Fibroblast of lung (primary cell): Measurements from ENCODE around the gene SERGEF. TPM values are rescaled to one million over a fixed set of nuclear protein-coding genes. Genes with fewer than 3 reads are reported as not detected.

Experiments used
- DNase-seq, 2 donors: peaks; one replicate each; pipeline versions ENCODE4 v3.0.0 to v3.0.0-alpha.2; 2010; ENCODE audit warnings: low read depth in 2 of 2
- H2AFZ ChIP-seq: 2 replicates; pipeline ENCODE4 v1.5.1; 2012; ENCODE audit warnings: low read length, control low read depth, inconsistent platforms
- H3K27ac ChIP-seq: 2 replicates; pipeline ENCODE4 v1.5.1; 2011; ENCODE audit warnings: low read length, control low read depth; ENCODE audit not compliant: insufficient read depth
- H3K27me3 ChIP-seq: 2 replicates; pipeline ENCODE4 v1.5.1; 2011; ENCODE audit warnings: mild to moderate bottlenecking, low read length; ENCODE audit not compliant: control insufficient read depth, insufficient read depth
- H3K36me3 ChIP-seq: 2 replicates; pipeline ENCODE4 v1.5.1; 2011; ENCODE audit warnings: low read length; ENCODE audit not compliant: control insufficient read depth, insufficient read depth
- H3K4me1 ChIP-seq: 2 replicates; pipeline ENCODE4 v1.5.1; 2011; ENCODE audit warnings: low read length; ENCODE audit not compliant: control insufficient read depth, insufficient read depth; ENCODE audit errors: extremely low read depth
- H3K4me2 ChIP-seq: 2 replicates; pipeline ENCODE4 v1.5.1; 2011; ENCODE audit warnings: low read length, control low read depth; ENCODE audit not compliant: insufficient read depth; ENCODE audit errors: extremely low read depth
- H3K4me3 ChIP-seq, 4 experiments: fragments of 200-600 bp in 1 of 4; sonication (generic) in 1 of 4; replicated peaks in 1 of 4; 2 replicates each; pipeline ENCODE4 v1.5.1; 2011 to 2016; ENCODE audit warnings: low read length in 4 of 4, low read depth in 3 of 4, mild to moderate bottlenecking in 3 of 4, control low read depth in 2 of 4, inconsistent platforms in 1 of 4, mixed read lengths in 1 of 4; ENCODE audit not compliant: insufficient read depth in 1 of 4; ENCODE audit errors: control extremely low read depth in 1 of 4
- H3K79me2 ChIP-seq: 2 replicates; pipeline ENCODE4 v1.5.1; 2012; ENCODE audit warnings: mild to moderate bottlenecking, low read length, inconsistent platforms; ENCODE audit not compliant: control insufficient read depth, insufficient read depth
- H3K9ac ChIP-seq: 2 replicates; pipeline ENCODE4 v1.5.1; 2011; ENCODE audit warnings: mild to moderate bottlenecking, low read length, control low read depth; ENCODE audit not compliant: insufficient read depth
- H3K9me3 ChIP-seq: 2 replicates; pipeline ENCODE4 v1.5.1; 2012; ENCODE audit warnings: low read depth, low read length; ENCODE audit not compliant: control insufficient read depth, insufficient read depth
- H4K20me1 ChIP-seq: 2 replicates; pipeline ENCODE4 v1.5.1; 2011; ENCODE audit warnings: low read length; ENCODE audit not compliant: control insufficient read depth, insufficient read depth; ENCODE audit errors: extremely low read depth
- EZH2 ChIP-seq: IDR thresholded peaks from 2 replicates; pipeline ENCODE4 v1.5.1; 2012; ENCODE audit warnings: low read length, control low read depth, mild to moderate bottlenecking; ENCODE audit errors: missing control alignments
- polyA plus RNA-seq, 2 donors: library from polyadenylated mRNA; depleted of rRNA in 1 of 2; stranded (reverse) in 1 of 2; unstranded in 1 of 2; fragments of >200 nt; gene quantifications; 2 replicates each; pipeline ENCODE4 v1.2.1, GENCODE V29; 2011 to 2012; ENCODE audit warnings: missing spikeins in 1 of 2
- total RNA-seq: library from RNA; depleted of rRNA; stranded (reverse); fragments of >200 nt; gene quantifications from 2 replicates; pipeline ENCODE4 v1.2.1, GENCODE V29; 2014
- TF ChIP-seq, protein P1 (sequence below), 2 donors: IDR thresholded peaks in 1 of 2; conservative IDR thresholded peaks in 1 of 2; 1 replicate in 1 of 2; 2 replicates in 1 of 2; pipeline ENCODE4 v1.5.1; 2011 to 2012; ENCODE audit warnings: low read length in 2 of 2, control low read depth in 1 of 2, inconsistent platforms in 1 of 2, low read depth in 1 of 2, mild to moderate bottlenecking in 1 of 2

The SERGEF gene
- total and polyA plus RNA-seq, 2 donors (not counting 1 experiment from before 2014, with no cell fraction given) = 14.5 to 38.5 TPM

DNA sequence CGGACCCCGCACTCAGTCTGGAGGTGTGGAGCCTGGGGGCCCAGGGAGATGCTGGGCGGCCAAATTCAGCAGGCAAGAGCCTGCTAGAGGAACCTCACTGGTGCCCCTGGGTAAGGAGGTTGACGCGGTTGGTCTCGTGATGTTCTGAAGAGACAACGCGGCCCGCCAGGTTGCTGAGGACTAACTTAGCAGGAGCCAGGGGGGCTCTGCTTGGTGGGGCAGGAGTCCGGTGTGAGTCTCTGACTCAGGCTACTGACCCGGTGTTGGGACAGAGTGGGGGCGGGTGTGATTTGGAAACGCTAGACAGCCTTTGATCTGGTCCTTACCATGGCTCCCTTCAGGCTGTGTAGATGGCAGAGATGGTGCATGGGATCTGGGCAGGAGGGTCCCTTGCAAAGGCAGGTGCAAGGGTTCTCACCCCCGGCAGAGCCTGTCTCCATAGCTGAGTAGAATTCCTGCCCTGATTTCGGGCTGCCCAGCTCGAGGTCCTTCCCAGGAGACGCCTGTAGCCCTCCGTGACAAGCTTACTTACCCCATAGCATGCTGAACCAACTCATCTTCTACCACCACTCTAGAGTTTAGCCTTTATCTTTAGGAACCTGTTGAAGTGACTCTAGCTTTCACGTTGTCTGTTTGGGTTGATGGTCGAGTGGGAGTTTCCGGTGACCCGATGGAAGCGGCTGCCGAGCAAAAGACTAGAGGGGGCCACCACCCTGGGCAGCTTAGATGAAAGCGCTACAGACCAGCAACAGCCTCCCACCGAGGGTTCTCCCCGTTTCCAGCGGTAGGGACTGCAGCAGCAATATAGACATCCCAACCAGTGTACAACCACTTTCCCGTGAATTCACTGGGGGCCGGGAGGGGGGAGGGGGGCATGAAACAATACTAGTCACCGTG, 239.9 kb downstream of the SERGEF start:
- no peak overlapping the region for H3K4me3 ChIP-seq
- TF ChIP-seq, protein P1, sequence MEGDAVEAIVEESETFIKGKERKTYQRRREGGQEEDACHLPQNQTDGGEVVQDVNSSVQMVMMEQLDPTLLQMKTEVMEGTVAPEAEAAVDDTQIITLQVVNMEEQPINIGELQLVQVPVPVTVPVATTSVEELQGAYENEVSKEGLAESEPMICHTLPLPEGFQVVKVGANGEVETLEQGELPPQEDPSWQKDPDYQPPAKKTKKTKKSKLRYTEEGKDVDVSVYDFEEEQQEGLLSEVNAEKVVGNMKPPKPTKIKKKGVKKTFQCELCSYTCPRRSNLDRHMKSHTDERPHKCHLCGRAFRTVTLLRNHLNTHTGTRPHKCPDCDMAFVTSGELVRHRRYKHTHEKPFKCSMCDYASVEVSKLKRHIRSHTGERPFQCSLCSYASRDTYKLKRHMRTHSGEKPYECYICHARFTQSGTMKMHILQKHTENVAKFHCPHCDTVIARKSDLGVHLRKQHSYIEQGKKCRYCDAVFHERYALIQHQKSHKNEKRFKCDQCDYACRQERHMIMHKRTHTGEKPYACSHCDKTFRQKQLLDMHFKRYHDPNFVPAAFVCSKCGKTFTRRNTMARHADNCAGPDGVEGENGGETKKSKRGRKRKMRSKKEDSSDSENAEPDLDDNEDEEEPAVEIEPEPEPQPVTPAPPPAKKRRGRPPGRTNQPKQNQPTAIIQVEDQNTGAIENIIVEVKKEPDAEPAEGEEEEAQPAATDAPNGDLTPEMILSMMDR (conservative IDR thresholded peaks at IDR 0.05 in 1 of 2, IDR thresholded peaks at IDR 0.05 in 1 of 2; ENCODE audit: low read depth in 1 of 2, low read length in 2 of 2) = no peak
- TF ChIP-seq EZH2 = no peak
- no peaks in the 10 kb centered on the region for H4K20me1 ChIP-seq
- no peaks in the 10 kb centered on the region for H3K27me3 ChIP-seq
- no peaks in the 10 kb centered on the region for H3K36me3 ChIP-seq
- H3K4me1 ChIP-seq = no peaks in the 10 kb centered on the region
- no peaks in the 10 kb centered on the region for H3K9me3 ChIP-seq
- no peak overlapping the region for H2AFZ ChIP-seq
- H3K27ac ChIP-seq = no peak overlapping the region
- H3K9ac ChIP-seq = no peak overlapping the region
- H3K4me2 ChIP-seq = no peak overlapping the region
- no peak for DNase-seq
- H3K79me2 ChIP-seq = no peaks in the 10 kb centered on the region

DNA sequence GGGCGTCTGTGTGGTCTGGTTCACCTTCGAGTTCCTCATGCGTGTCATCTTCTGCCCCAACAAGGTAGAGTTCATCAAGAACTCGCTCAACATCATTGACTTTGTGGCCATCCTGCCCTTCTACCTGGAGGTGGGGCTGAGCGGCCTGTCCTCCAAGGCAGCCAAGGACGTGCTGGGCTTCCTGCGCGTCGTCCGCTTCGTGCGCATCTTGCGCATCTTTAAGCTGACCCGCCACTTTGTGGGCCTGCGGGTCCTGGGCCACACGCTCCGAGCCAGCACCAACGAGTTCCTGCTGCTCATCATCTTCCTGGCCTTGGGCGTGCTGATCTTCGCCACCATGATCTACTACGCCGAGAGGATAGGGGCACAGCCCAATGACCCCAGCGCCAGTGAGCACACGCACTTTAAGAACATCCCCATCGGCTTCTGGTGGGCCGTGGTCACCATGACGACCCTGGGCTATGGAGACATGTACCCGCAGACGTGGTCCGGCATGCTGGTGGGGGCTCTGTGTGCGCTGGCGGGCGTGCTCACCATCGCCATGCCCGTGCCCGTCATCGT, 240.9 kb downstream of the SERGEF start:
- Histone ChIP-seq H3K79me2 (no peaks in the 10 kb centered on the region), H3K9me3 (no peaks in the 10 kb centered on the region), H3K27me3 (no peaks in the 10 kb centered on the region), H2AFZ (no peak overlapping the region), H3K4me2 (no peak overlapping the region), H3K36me3 (no peaks in the 10 kb centered on the region), H3K9ac (no peak overlapping the region), H3K4me1 (no peaks in the 10 kb centered on the region), H3K4me3 (no peak overlapping the region), H4K20me1 (no peaks in the 10 kb centered on the region), H3K27ac (no peak overlapping the region)
- DNase-seq = no peak
- TF ChIP-seq, protein P1 (conservative IDR thresholded peaks at IDR 0.05 in 1 of 2, IDR thresholded peaks at IDR 0.05 in 1 of 2; ENCODE audit: low read depth in 1 of 2, low read length in 2 of 2) = no peak
- TF ChIP-seq EZH2 = no peak

DNA sequence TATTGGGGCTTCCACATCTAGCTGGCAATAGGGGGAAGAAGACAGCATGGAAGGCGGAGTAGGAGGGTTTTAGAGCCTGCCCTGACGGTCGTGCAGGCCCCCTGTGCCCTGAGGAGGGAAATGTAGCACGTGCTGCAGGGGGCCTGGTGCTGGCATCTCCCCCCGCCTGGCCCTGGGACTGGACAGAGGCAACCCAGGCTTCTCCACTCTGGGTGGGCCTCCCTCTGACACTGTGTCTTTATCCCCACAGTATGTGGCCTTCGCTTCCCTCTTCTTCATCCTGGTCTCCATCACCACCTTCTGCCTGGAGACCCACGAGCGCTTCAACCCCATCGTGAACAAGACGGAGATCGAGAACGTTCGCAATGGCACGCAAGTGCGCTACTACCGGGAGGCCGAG, 241.4 kb downstream of the SERGEF start:
- H3K27ac ChIP-seq = no peak overlapping the region
- no peaks in the 10 kb centered on the region for H3K27me3 ChIP-seq
- H4K20me1 ChIP-seq = no peaks in the 10 kb centered on the region
- no peak for DNase-seq
- no peaks in the 10 kb centered on the region for H3K79me2 ChIP-seq
- TF ChIP-seq, protein P1 (conservative IDR thresholded peaks at IDR 0.05 in 1 of 2, IDR thresholded peaks at IDR 0.05 in 1 of 2; ENCODE audit: low read depth in 1 of 2, low read length in 2 of 2) = no peak
- no peak for TF ChIP-seq EZH2
- no peak overlapping the region for H3K4me2 ChIP-seq
- no peak overlapping the region for H3K9ac ChIP-seq
- no peak overlapping the region for H3K4me3 ChIP-seq
- no peaks in the 10 kb centered on the region for H3K4me1 ChIP-seq
- H3K9me3 ChIP-seq = no peaks in the 10 kb centered on the region
- H2AFZ ChIP-seq = no peak overlapping the region
- H3K36me3 ChIP-seq = no peaks in the 10 kb centered on the region
